Sigmoid colon (tissue), 4 donors: Measurements from ENCODE around the gene ENTPD1.

Experiments used
- CTCF ChIP-seq, 4 experiments: fragments of 450-650 bp in 3 of 4; fragments of 200-600 bp in 1 of 4; IDR thresholded peaks; one replicate each; pipeline ENCODE4 v1.5.1; 2016 to 2019; ENCODE audit warnings: antibody characterized with exemption in 4 of 4, mild to moderate bottlenecking in 3 of 4, moderate library complexity in 2 of 4
- EP300 ChIP-seq, 4 donors: sonication (generic); formaldehyde crosslinking; IDR thresholded peaks; one replicate each; pipeline ENCODE4 v1.6.1; 2017; ENCODE audit warnings: antibody characterized with exemption in 4 of 4
- POLR2A ChIP-seq, 2 donors: fragments of 450-650 bp; IDR thresholded peaks; one replicate each; pipeline ENCODE4 v1.6.1; 2016; ENCODE audit warnings: antibody characterized with exemption in 2 of 2, mild to moderate bottlenecking in 2 of 2, moderate library complexity in 2 of 2

GRCh38 chr10:95794195-95794594, 38.2 kb downstream of the ENTPD1 start:
- TF ChIP-seq CTCF (IDR thresholded peaks at IDR 0.05) (no peak), EP300 (IDR thresholded peaks at IDR 0.05) (no peak), POLR2A (IDR thresholded peaks at IDR 0.05) (no peak)
